CD14-positive monocyte (primary cell): ENCODE results near the gene RGS11. TPM values are rescaled to one million over a fixed set of nuclear protein-coding genes. Genes with fewer than 3 reads are reported as not detected.

ENCODE experiments used
- DNase-seq, 3 donors: peaks; one replicate each; pipeline ENCODE4 v3.0.0-alpha.2; 2011 to 2022
- H2AFZ ChIP-seq: 2 replicates; pipeline ENCODE4 v1.6.0; 2012; ENCODE audit warnings: mild to moderate bottlenecking, low read depth, low read length, inconsistent platforms; ENCODE audit not compliant: insufficient read depth, poor library complexity, severe bottlenecking
- H3K27ac ChIP-seq, 2 donors: 1 replicate in 1 of 2; 2 replicates in 1 of 2; pipeline ENCODE4 v1.5.1; 2012 to 2013; ENCODE audit warnings: low read length in 2 of 2, control low read depth in 1 of 2, inconsistent platforms in 1 of 2, low read depth in 1 of 2, mild to moderate bottlenecking in 1 of 2
- H3K27me3 ChIP-seq, 2 donors: one replicate each; pipeline versions ENCODE4 v1.6.0 to v1.6.1; 2011 to 2013; ENCODE audit warnings: low read length in 2 of 2; ENCODE audit not compliant: control insufficient read depth in 2 of 2, insufficient read depth in 2 of 2
- H3K36me3 ChIP-seq, 2 donors: replicated peaks in 1 of 2; 1 replicate in 1 of 2; 2 replicates in 1 of 2; pipeline versions ENCODE4 v1.5.1 to v1.6.1; 2012 to 2013; ENCODE audit warnings: low read length in 2 of 2, control low read depth in 1 of 2, inconsistent platforms in 1 of 2, mild to moderate bottlenecking in 1 of 2; ENCODE audit not compliant: insufficient read depth in 2 of 2, control insufficient read depth in 1 of 2
- H3K4me1 ChIP-seq, 2 donors: 1 replicate in 1 of 2; 2 replicates in 1 of 2; pipeline versions ENCODE4 v1.5.1 to v1.6.1; 2012 to 2013; ENCODE audit warnings: low read length in 2 of 2, control low read depth in 1 of 2, inconsistent platforms in 1 of 2, mild to moderate bottlenecking in 1 of 2, moderate library complexity in 1 of 2; ENCODE audit not compliant: insufficient read depth in 2 of 2, control insufficient read depth in 1 of 2
- H3K4me2 ChIP-seq: replicated peaks from 2 replicates; pipeline ENCODE3; 2012; ENCODE audit warnings: low read length, moderate library complexity, mild to moderate bottlenecking; ENCODE audit not compliant: poor library complexity, severe bottlenecking; ENCODE audit errors: extremely low read depth
- H3K4me3 ChIP-seq, 3 experiments: fragments of 200-600 bp in 1 of 3; sonication (generic) in 1 of 3; replicated peaks in 1 of 3; 1 replicate in 2 of 3; 2 replicates in 1 of 3; pipeline ENCODE4 v1.5.1; 2011 to 2013; ENCODE audit warnings: low read length in 3 of 3, mild to moderate bottlenecking in 3 of 3, control low read depth in 2 of 3, low read depth in 2 of 3, inconsistent platforms in 1 of 3, moderate library complexity in 1 of 3
- H3K79me2 ChIP-seq: 2 replicates; pipeline ENCODE4 v1.6.0; 2012; ENCODE audit warnings: mild to moderate bottlenecking, control low read depth, inconsistent platforms, low read length, moderate library complexity; ENCODE audit not compliant: insufficient read depth
- H3K9ac ChIP-seq: 2 replicates; pipeline ENCODE4 v1.6.0; 2017; ENCODE audit warnings: low read length, mild to moderate bottlenecking; ENCODE audit not compliant: insufficient read depth, poor library complexity, severe bottlenecking
- H3K9me3 ChIP-seq, 2 donors: replicated peaks in 1 of 2; 1 replicate in 1 of 2; 2 replicates in 1 of 2; pipeline versions ENCODE4 v1.5.1 to v1.6.1; 2012 to 2013; ENCODE audit warnings: low read length in 2 of 2, control low read depth in 1 of 2; ENCODE audit not compliant: control insufficient read depth in 1 of 2, insufficient read depth in 1 of 2
- H4K20me1 ChIP-seq: 2 replicates; pipeline ENCODE4 v1.6.0; 2012; ENCODE audit warnings: mild to moderate bottlenecking, low read length, control low read depth, moderate library complexity; ENCODE audit not compliant: insufficient read depth
- H3K27ac Mint-ChIP-seq, 7 donors: one replicate each; pipeline ENCODE4 v1.8.0; 2020; ENCODE audit warnings: mild to moderate bottlenecking in 7 of 7, mixed read lengths in 7 of 7, moderate library complexity in 6 of 7, inconsistent platforms in 2 of 7
- H3K27me3 Mint-ChIP-seq, 3 donors: one replicate each; pipeline ENCODE4 v1.8.0; 2021 to 2022; ENCODE audit warnings: low read depth in 3 of 3, mild to moderate bottlenecking in 3 of 3, mixed read lengths in 3 of 3, moderate library complexity in 3 of 3, inconsistent platforms in 1 of 3
- H3K36me3 Mint-ChIP-seq, 2 donors: one replicate each; pipeline ENCODE4 v1.8.0; 2020; ENCODE audit warnings: mixed read lengths in 2 of 2, inconsistent platforms in 1 of 2, mild to moderate bottlenecking in 1 of 2
- H3K4me1 Mint-ChIP-seq: one replicate; pipeline ENCODE4 v1.8.0; 2020; ENCODE audit warnings: mild to moderate bottlenecking, mixed read lengths
- H3K4me3 Mint-ChIP-seq, 2 donors: one replicate each; pipeline ENCODE4 v1.8.0; 2020; ENCODE audit warnings: mild to moderate bottlenecking in 2 of 2, mixed read lengths in 2 of 2, moderate library complexity in 1 of 2
- H3K9me3 Mint-ChIP-seq, 7 donors: one replicate each; pipeline ENCODE4 v1.8.0; 2020 to 2022; ENCODE audit warnings: mixed read lengths in 7 of 7, mild to moderate bottlenecking in 6 of 7, moderate library complexity in 6 of 7, inconsistent platforms in 2 of 7
- CTCF ChIP-seq: fragments of 200-600 bp; IDR thresholded peaks from one replicate; pipeline ENCODE4 v1.8.0; 2022; ENCODE audit warnings: antibody characterized with exemption, mild to moderate bottlenecking
- WGBS: methylation state at CpG from one replicate; pipeline ENCODE4 v1.1.5; 2013; ENCODE audit warnings: missing lambda C conversion rate; ENCODE audit not compliant: insufficient coverage; 5-methylcytosine and 5-hydroxymethylcytosine counted together
- intact Hi-C, 2 donors: fragments of 100-400 bp; cut with micrococcal nuclease; formaldehyde crosslinking; loops; one replicate each; pipeline versions ENCODE4 v1.15.0 to v1.15.1; 2023
- polyA plus RNA-seq, 3 donors: library from polyadenylated mRNA; depleted of rRNA in 1 of 3; unstranded in 2 of 3; stranded (reverse) in 1 of 3; fragments of 300-500 nt in 2 of 3; fragments of >200 nt in 1 of 3; fragmentation: Illumina TruSeq in 2 of 3; gene quantifications; 1 replicate in 2 of 3; 2 replicates in 1 of 3; pipeline ENCODE4 v1.2.3, GENCODE V29; 2012 to 2021

The RGS11 gene
- polyA plus RNA-seq, 3 donors = 0.07 TPM; not detected in 2

- Histone ChIP-seq H4K20me1 (peaks cover 4% of the 10 kb centered on the region), H3K4me2 (no peak overlapping the region), H2AFZ (no peak overlapping the region), H3K27me3 (no peaks in the 10 kb centered on the region), H3K9ac (no peak overlapping the region), H3K79me2 (peaks cover 15% of the 10 kb centered on the region), H3K9me3 (no peaks in the 10 kb centered on the region), H3K4me3 (no peak overlapping the region), H3K36me3 (no peaks in the 10 kb centered on the region), H3K27ac (peak overlapping the region in 1 of 2 donors; percentile 17), H3K4me1 (peaks cover 24 to 25% of the 10 kb centered on the region in 2 donors)
- TF ChIP-seq CTCF = no peak
- H3K27me3 Mint-ChIP-seq = peaks cover 0 to 5% (median 0%) of the 10 kb centered on the region in 3 donors
- 60% methylated on average over 1 of the region's 3 CpGs for WGBS
- peaks cover 32% of the 10 kb centered on the region for H3K4me1 Mint-ChIP-seq
- intact Hi-C loops = no loop called here
- peak overlapping the region in 6 of 7 donors; percentile 4 to 77 (median 56) for H3K27ac Mint-ChIP-seq
- peaks cover 0 to 3% (median 0%) of the 10 kb centered on the region in 7 donors for H3K9me3 Mint-ChIP-seq
- H3K4me3 Mint-ChIP-seq = no peak overlapping the region
- H3K36me3 Mint-ChIP-seq = peaks cover 2 to 13% of the 10 kb centered on the region in 2 donors
- no peak for DNase-seq
Observed at GRCh38 chr16:239948-240277, 35.8 kb downstream of the RGS11 start.

- no peaks in the 10 kb centered on the region for H3K36me3 ChIP-seq
- peaks cover 0 to 7% of the 10 kb centered on the region in 2 donors for H3K36me3 Mint-ChIP-seq
- H3K4me3 Mint-ChIP-seq = peak within 1 kb of the TSS; percentile 96 to 99
Observed at GRCh38 chr16:234468-235305, 41.1 kb downstream of the RGS11 start, which contains the start of gene FAM234A. Gene FAM234A, plus strand, starts transcription at chr16:234821. Its CDS starts 19,593 bp downstream, at chr16:254414.

More at GRCh38 chr16:234468-235305, 41.1 kb downstream of the RGS11 start, which contains the start of gene FAM234A:
- Histone ChIP-seq H3K79me2 (peaks cover 8% of the 10 kb centered on the region), H3K27ac (peak within 1 kb of the TSS; percentile 100), H3K9ac (peak within 1 kb of the TSS; percentile 100), H3K4me1 (peaks cover 18 to 20% of the 10 kb centered on the region in 2 donors), H2AFZ (peak within 1 kb of the TSS; percentile 88), H3K4me2 (peak within 1 kb of the TSS; percentile 88), H4K20me1 (no peaks in the 10 kb centered on the region), H3K9me3 (no peaks in the 10 kb centered on the region), H3K27me3 (no peaks in the 10 kb centered on the region), H3K4me3 (peak within 1 kb of the TSS; percentile 79 to 95 (median 94))
- H3K27ac Mint-ChIP-seq = peak within 1 kb of the TSS; percentile 100
- intact Hi-C loops = loop anchor here (2.0 to 5.0 kb wide), 2 partner anchors 97 to 118 kb away; partner anchors contain the start of genes AXIN1 (in 1 of the 2) and NPRL3 (in 1 of the 2)
- peak; percentile 41 for TF ChIP-seq CTCF
- H3K27me3 Mint-ChIP-seq = peaks cover 0 to 6% (median 1%) of the 10 kb centered on the region in 3 donors
- peaks cover 13% of the 10 kb centered on the region for H3K4me1 Mint-ChIP-seq
- DNase-seq = peak; percentile 94 to 95 (median 95)
- under 1% methylated on average over 85 of the region's 85 CpGs for WGBS
- peaks cover 0 to 3% (median 0%) of the 10 kb centered on the region in 7 donors for H3K9me3 Mint-ChIP-seq
